BLaER1 treated with 17β-estradiol and CSF1 and Interleukin-3, amounts not matched to agents 10 nM and 100 nM (cell line): Measurements from ENCODE around the gene PDIA6.

Experiments
- H3K27ac ChIP-seq, 11 experiments: shearing (Covaris generic); formaldehyde crosslinking; 2 replicates each; pipeline ENCODE4 v1.8.1; 2022
- H3K27me3 ChIP-seq, 11 experiments: shearing (Covaris generic); formaldehyde crosslinking; 2 replicates each; pipeline ENCODE4 v1.8.1; 2022
- H3K36me3 ChIP-seq, 11 experiments: shearing (Covaris generic); formaldehyde crosslinking; 2 replicates each; pipeline ENCODE4 v1.8.1; 2022
- H3K4me1 ChIP-seq, 10 experiments: shearing (Covaris generic); formaldehyde crosslinking; 2 replicates each; pipeline ENCODE4 v1.8.1; 2022
- H3K4me2 ChIP-seq, 11 experiments: shearing (Covaris generic); formaldehyde crosslinking; 2 replicates each; pipeline ENCODE4 v1.8.1; 2022
- H3K4me3 ChIP-seq, 10 experiments: shearing (Covaris generic); formaldehyde crosslinking; 2 replicates each; pipeline ENCODE4 v1.8.1; 2022
- H3K9ac ChIP-seq, 11 experiments: shearing (Covaris generic); formaldehyde crosslinking; 2 replicates each; pipeline ENCODE4 v1.8.1; 2022
- H3K9me3 ChIP-seq, 11 experiments: shearing (Covaris generic); formaldehyde crosslinking; replicated peaks in 1 of 11; 2 replicates each; pipeline ENCODE4 v1.8.1; 2022
- H4K20me1 ChIP-seq, 11 experiments: shearing (Covaris generic); formaldehyde crosslinking; 2 replicates each; pipeline ENCODE4 v1.8.1; 2022
- Cebpa-rat ChIP-seq, 11 experiments: shearing (Covaris generic); IDR thresholded peaks; 2 replicates each; pipeline ENCODE4 v1.8.1; 2022

PDIA6 gene

DNA sequence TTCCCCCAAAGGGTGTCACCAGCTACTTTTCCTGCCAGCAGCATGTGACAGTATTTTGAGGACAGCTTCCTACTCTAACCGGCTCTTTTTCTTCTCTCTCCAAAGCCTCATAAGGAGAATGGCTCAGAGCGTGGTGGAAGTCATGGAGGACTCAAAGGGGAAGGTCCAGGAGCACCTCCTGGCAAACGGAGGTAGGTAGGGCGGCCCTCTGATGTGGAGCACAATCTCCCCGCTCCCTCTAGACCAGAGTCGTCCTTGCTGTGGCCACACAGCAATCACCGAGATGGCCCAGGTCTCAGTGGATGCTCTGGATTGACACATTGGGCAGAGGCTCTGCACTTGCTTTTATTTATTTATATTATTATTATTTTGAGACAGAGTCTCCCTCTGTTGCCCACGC is 58.7 kb downstream of the PDIA6 start:
- H3K4me1 ChIP-seq, result peaks cover 5 to 12% (median 11%) of the 10 kb centered on the region in 10 experiments; a peak in 15 of 20 replicates
- no peak overlapping the region for H3K27ac ChIP-seq
- no peaks in the 10 kb centered on the region for H3K9me3 ChIP-seq
- no peaks in the 10 kb centered on the region for H4K20me1 ChIP-seq
- TF ChIP-seq Cebpa-rat (IDR thresholded peaks at IDR 0.05), result no peak
- H3K36me3 ChIP-seq, result no peaks in the 10 kb centered on the region
- no peak overlapping the region for H3K4me3 ChIP-seq
- no peak overlapping the region for H3K4me2 ChIP-seq
- H3K9ac ChIP-seq, result no peak overlapping the region
- H3K27me3 ChIP-seq, result no peaks in the 10 kb centered on the region

DNA sequence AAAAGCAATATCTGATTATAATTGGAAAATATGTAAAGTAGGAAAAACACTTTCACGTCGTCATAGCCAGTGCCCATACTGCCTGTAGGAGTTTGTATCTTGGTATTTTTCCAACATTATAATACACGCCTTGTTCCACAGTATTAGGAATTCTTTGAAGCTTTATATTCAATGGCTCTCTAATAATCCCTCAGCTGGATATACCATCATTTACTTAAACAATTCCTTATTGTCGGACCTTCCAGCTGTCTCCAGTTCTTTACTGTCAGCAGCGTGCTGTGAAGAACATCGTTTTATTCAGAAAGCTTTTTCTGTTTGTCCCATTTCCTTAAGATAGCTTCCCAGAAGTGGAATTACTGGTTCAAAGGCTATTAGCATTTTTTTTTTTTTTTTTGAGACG is 59.4 kb downstream of the PDIA6 start:
- no peak for TF ChIP-seq Cebpa-rat (IDR thresholded peaks at IDR 0.05)
- Histone ChIP-seq H3K4me1 (peaks cover 5 to 12% (median 11%) of the 10 kb centered on the region in 10 experiments; a peak in 15 of 20 replicates), H3K9me3 (no peaks in the 10 kb centered on the region), H3K36me3 (no peaks in the 10 kb centered on the region), H3K27me3 (no peaks in the 10 kb centered on the region), H3K27ac (no peak overlapping the region), H4K20me1 (no peaks in the 10 kb centered on the region), H3K4me2 (no peak overlapping the region), H3K4me3 (no peak overlapping the region), H3K9ac (no peak overlapping the region)

DNA sequence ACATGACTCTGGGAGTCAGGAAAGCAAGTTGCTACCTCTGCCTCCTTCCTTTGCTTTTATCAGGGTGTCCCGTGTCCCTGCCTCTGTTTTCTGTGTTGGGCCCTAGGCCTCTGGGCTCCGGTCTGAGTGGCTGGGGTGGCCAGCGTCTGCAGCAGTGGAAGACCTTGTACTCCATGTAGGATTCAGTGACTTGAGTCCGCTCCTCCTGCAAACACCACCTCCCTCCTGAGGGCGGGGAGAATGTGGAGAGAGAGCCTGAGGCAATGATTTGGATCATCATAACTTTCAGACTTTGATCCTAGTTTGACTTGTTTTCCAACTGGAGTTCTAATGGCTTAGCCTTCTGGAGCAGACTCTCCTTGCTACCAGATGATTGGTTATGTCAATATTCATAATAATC is 60.3 kb downstream of the PDIA6 start:
- no peak for TF ChIP-seq Cebpa-rat (IDR thresholded peaks at IDR 0.05)
- Histone ChIP-seq H3K9ac (no peak overlapping the region), H3K4me2 (no peak overlapping the region), H3K4me3 (no peak overlapping the region), H3K27me3 (no peaks in the 10 kb centered on the region), H3K36me3 (no peaks in the 10 kb centered on the region), H4K20me1 (no peaks in the 10 kb centered on the region), H3K4me1 (peaks cover 5 to 12% (median 11%) of the 10 kb centered on the region in 10 experiments; a peak in 15 of 20 replicates), H3K9me3 (no peaks in the 10 kb centered on the region), H3K27ac (no peak overlapping the region)

DNA sequence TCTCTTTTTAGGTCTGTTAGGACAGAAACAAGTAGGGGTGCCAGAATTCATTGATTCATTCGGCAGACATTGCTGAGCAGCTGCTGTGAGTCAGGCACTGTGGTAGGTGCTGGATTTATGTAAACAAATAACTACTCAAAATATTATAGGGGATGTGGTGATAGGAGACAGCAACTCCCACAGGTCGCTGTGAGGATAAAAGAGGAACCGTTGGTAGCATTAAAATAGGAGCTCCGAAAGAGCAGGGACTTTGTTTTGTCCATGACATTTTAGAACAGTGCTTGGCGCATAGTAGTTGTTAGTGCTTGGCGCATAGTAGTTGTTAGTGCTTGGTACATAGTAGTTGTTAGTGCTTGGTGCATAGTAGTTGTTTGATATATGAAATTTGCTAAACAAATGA is 62.0 kb downstream of the PDIA6 start:
- Histone ChIP-seq H3K27ac (no peak overlapping the region), H4K20me1 (no peaks in the 10 kb centered on the region), H3K4me2 (peak overlapping the region in 8 of 11 experiments; percentile 1 to 31 (median 17); a peak in 8 of 22 replicates), H3K4me3 (no peak overlapping the region), H3K36me3 (no peaks in the 10 kb centered on the region), H3K9ac (no peak overlapping the region), H3K9me3 (no peaks in the 10 kb centered on the region), H3K4me1 (peaks cover 13 to 21% (median 19%) of the 10 kb centered on the region in 10 experiments; a peak in 19 of 20 replicates), H3K27me3 (no peaks in the 10 kb centered on the region)
- no peak for TF ChIP-seq Cebpa-rat (IDR thresholded peaks at IDR 0.05)

DNA sequence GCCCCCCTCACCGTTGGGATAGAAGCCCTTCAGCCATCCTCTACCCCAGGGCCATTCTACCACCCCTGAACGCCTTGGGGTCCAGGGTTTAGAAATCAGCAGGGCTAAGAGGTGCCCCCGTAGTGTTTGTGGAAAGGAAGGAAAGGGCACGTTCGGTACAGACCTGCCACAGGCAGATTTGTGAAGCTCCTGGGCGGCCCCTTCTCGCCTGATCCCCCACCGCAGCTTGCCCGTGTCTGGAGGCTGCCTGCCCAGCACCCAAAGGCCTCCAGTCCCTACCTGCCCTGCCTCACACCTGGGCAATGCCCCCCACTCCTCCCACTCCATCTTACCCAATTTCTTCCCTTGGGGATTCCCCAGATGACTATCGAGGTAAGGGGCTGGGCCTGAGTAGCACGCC is 69.9 kb downstream of the PDIA6 start:
- H3K4me2 ChIP-seq, result no peak overlapping the region
- H3K9ac ChIP-seq, result no peak overlapping the region
- H3K9me3 ChIP-seq, result no peaks in the 10 kb centered on the region
- H3K27me3 ChIP-seq, result no peaks in the 10 kb centered on the region
- no peaks in the 10 kb centered on the region for H4K20me1 ChIP-seq
- H3K36me3 ChIP-seq, result no peaks in the 10 kb centered on the region
- no peak overlapping the region for H3K4me3 ChIP-seq
- TF ChIP-seq Cebpa-rat (IDR thresholded peaks at IDR 0.05), result no peak
- no peak overlapping the region for H3K27ac ChIP-seq
- H3K4me1 ChIP-seq, result peaks cover 14 to 23% (median 16%) of the 10 kb centered on the region in 10 experiments

DNA sequence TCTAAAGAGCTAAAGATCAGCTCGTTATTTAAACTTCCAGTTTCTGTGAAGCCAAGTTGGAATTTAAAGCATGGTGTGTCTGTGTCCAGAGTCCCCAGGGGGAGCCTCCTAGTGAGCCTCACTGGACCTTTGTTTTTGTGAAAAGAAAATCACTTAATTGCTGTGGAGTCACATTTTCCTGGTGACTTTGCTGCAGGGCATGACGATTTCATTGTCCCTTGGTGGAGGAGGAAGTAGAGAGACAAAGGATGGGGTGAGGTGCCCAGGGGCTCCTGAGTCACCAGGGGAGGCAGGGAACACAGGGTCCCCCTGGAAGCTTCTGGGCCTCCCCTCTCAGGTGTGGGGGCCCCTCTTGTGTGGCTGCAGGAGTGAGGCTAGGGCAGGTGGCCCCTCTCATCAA is 71.4 kb downstream of the PDIA6 start:
- H3K4me3 ChIP-seq, result no peak overlapping the region
- H3K27me3 ChIP-seq, result no peaks in the 10 kb centered on the region
- no peak overlapping the region for H3K9ac ChIP-seq
- peaks cover 12 to 21% (median 13%) of the 10 kb centered on the region in 10 experiments for H3K4me1 ChIP-seq
- H3K27ac ChIP-seq, result no peak overlapping the region
- TF ChIP-seq Cebpa-rat (IDR thresholded peaks at IDR 0.05), result no peak
- peak overlapping the region in 1 of 11 experiments; percentile 7; a peak in 3 of 22 replicates for H3K4me2 ChIP-seq
- H4K20me1 ChIP-seq, result no peaks in the 10 kb centered on the region
- no peaks in the 10 kb centered on the region for H3K9me3 ChIP-seq
- no peaks in the 10 kb centered on the region for H3K36me3 ChIP-seq

DNA sequence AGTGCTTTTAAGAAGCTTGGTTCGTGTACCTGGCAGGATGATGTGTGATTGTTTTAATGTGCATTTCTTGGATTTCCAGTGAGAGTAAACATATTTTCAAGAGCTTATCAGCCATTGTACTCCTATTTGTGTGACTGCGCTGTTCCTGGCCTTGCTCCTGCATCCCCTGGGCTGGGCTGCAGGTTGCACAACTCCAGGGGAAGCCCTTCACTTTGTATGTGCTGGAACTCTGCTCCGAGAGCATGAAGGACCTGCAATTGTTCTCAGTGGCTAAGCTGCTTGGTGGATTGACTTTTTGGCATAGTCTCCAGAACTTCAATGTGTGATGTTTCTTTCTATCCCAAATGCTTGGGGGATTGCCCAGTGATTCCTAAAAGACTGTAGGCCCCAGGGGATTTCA is 72.4 kb downstream of the PDIA6 start:
- H3K4me3 ChIP-seq, result no peak overlapping the region
- no peaks in the 10 kb centered on the region for H3K9me3 ChIP-seq
- no peaks in the 10 kb centered on the region for H4K20me1 ChIP-seq
- H3K4me2 ChIP-seq, result no peak overlapping the region
- H3K27me3 ChIP-seq, result no peaks in the 10 kb centered on the region
- no peak for TF ChIP-seq Cebpa-rat (IDR thresholded peaks at IDR 0.05)
- H3K36me3 ChIP-seq, result no peaks in the 10 kb centered on the region
- no peak overlapping the region for H3K9ac ChIP-seq
- no peak overlapping the region for H3K27ac ChIP-seq
- peaks cover 4 to 12% (median 4%) of the 10 kb centered on the region in 10 experiments for H3K4me1 ChIP-seq

DNA sequence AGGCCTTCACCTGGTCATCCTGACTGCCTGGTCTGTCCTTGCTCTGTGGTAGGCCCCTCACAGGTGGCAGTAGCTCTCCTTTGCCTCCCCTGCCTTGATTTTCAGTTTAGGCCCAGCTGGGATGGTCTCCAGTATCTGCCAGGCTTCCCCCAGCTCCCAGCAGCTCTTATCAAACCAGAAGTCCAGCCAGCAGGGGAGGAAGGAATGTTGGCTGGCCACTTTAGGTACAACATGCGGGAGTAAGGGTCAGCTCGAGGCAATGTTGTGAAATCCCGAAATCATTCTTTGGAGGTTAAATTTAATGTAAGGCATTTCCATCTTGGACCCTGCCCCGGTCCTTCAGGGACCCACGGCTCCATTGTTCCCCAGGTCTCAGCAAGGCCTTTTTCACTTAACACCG is 74.4 kb downstream of the PDIA6 start:
- Histone ChIP-seq H3K4me2 (no peak overlapping the region), H4K20me1 (no peaks in the 10 kb centered on the region), H3K27me3 (no peaks in the 10 kb centered on the region), H3K4me3 (no peak overlapping the region), H3K36me3 (no peaks in the 10 kb centered on the region), H3K27ac (no peak overlapping the region), H3K4me1 (peaks cover 0 to 7% (median 0%) of the 10 kb centered on the region in 10 experiments; a peak in 1 of 20 replicates), H3K9ac (no peak overlapping the region), H3K9me3 (no peaks in the 10 kb centered on the region)
- TF ChIP-seq Cebpa-rat (IDR thresholded peaks at IDR 0.05), result 0 out of 22 replicates have a peak, but pooled peaks of 1 of the 11 experiments have one; percentile 25

DNA sequence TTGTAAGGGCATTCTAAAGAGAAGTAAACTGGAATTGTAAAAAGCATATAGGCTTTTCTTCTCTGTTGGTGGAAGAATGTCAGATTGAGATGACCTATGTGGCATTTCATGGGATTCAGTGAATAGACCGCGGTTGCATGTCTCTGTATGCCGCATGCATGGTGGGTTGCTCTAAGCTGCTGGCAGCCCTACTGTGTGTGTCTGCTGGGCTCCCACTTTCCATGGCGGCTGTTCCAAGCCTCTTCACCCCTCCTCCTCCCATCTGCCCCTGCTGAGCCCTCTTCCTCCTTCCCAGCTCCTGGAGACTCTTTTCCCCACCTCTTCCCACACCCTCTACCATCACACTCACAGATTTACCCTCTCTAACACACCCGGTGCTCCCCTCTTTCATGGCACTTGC is 78.6 kb downstream of the PDIA6 start:
- H4K20me1 ChIP-seq, result no peaks in the 10 kb centered on the region
- TF ChIP-seq Cebpa-rat (IDR thresholded peaks at IDR 0.05), result no peak

DNA sequence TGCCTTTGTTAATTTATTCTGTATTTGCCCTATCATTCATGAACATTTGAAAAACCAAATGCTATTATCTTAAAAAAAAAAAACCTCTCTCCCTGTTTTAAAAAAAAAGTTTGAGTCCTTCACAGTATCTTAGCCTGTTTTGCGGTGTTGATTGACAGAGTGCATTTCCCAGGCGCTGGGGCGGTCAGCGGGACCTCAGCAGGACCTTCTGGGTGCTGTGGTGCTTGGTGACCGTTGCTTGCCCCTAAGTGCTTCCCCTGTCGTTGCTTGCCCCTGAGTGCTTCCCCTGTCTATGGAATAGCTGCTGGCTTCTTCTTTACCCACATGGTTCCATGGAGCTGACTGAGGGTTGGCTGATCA is 79.0 kb downstream of the PDIA6 start:
- Histone ChIP-seq H3K27ac (no peak overlapping the region), H3K27me3 (no peaks in the 10 kb centered on the region), H4K20me1 (no peaks in the 10 kb centered on the region), H3K4me1 (no peaks in the 10 kb centered on the region), H3K4me2 (no peak overlapping the region), H3K4me3 (no peak overlapping the region), H3K9me3 (no peaks in the 10 kb centered on the region), H3K9ac (no peak overlapping the region), H3K36me3 (no peaks in the 10 kb centered on the region)
- TF ChIP-seq Cebpa-rat (IDR thresholded peaks at IDR 0.05), result no peak

More for the DNA sequence above, 78.6 kb downstream of the PDIA6 start:
- Histone ChIP-seq H3K36me3 (no peaks in the 10 kb centered on the region), H3K27me3 (no peaks in the 10 kb centered on the region), H3K4me2 (no peak overlapping the region), H3K9me3 (no peaks in the 10 kb centered on the region), H3K27ac (no peak overlapping the region), H3K4me3 (no peak overlapping the region), H3K4me1 (no peaks in the 10 kb centered on the region), H3K9ac (no peak overlapping the region)
